OCI-LY3 (cell line): ENCODE measurements around the gene TAPT1.

Experiments
- EZH2phosphoT487 ChIP-seq: fragments of 200-600 bp; shearing (Covaris generic); IDR thresholded peaks from 2 replicates; pipeline ENCODE4 v1.6.1; 2018; ENCODE audit warnings: antibody characterized with exemption, mixed run types, low read depth
- TF ChIP-seq, protein P1 (sequence below): fragments of 200-600, 300-600 bp; sonication (generic); IDR thresholded peaks from 2 replicates; pipeline ENCODE4 v1.5.1; 2014; ENCODE audit warnings: antibody characterized with exemption, low read length, low read depth

- TF ChIP-seq, protein P1, sequence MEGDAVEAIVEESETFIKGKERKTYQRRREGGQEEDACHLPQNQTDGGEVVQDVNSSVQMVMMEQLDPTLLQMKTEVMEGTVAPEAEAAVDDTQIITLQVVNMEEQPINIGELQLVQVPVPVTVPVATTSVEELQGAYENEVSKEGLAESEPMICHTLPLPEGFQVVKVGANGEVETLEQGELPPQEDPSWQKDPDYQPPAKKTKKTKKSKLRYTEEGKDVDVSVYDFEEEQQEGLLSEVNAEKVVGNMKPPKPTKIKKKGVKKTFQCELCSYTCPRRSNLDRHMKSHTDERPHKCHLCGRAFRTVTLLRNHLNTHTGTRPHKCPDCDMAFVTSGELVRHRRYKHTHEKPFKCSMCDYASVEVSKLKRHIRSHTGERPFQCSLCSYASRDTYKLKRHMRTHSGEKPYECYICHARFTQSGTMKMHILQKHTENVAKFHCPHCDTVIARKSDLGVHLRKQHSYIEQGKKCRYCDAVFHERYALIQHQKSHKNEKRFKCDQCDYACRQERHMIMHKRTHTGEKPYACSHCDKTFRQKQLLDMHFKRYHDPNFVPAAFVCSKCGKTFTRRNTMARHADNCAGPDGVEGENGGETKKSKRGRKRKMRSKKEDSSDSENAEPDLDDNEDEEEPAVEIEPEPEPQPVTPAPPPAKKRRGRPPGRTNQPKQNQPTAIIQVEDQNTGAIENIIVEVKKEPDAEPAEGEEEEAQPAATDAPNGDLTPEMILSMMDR, result no peak
- no peak for TF ChIP-seq EZH2phosphoT487
These were observed 23.2 kb downstream of the TAPT1 start for GRCh38 chr4:16203083-16203482.
